NCI-H2171 treated with DMSO at 0.1 percent for 48 hours (cell line): ENCODE data around the gene TPRG1.

Experiments used
- DNase-seq: peaks from one replicate; lab custom pipeline; 2025; lab: John Stamatoyannopoulos, UW

The TPRG1 gene

GRCh38 chr3:189171707-189172106 lies at the start of gene TPRG1:
TSS of gene TPRG1 (plus strand) at chr3:189171971. CDS start at chr3:189207385, 35,414 bp downstream.
- DNase-seq: no peak

GRCh38 chr3:189122110-189122509 lies 49.7 kb upstream of the TPRG1 start:
- DNase-seq: no peak

- DNase-seq: no peak
Measured at GRCh38 chr3:189122526-189123205, 49.1 kb upstream of the TPRG1 start.

- no peak for DNase-seq
Measured at GRCh38 chr3:189123595-189124387, 48.0 kb upstream of the TPRG1 start.

GRCh38 chr3:189132231-189132671 lies 39.5 kb upstream of the TPRG1 start:
- DNase-seq: no peak

GRCh38 chr3:189132839-189133238 lies 38.9 kb upstream of the TPRG1 start:
- DNase-seq: no peak

- no peak for DNase-seq
Measured at GRCh38 chr3:189133768-189134167, 38.0 kb upstream of the TPRG1 start.

- no peak for DNase-seq
Measured at GRCh38 chr3:189137416-189137815, 34.4 kb upstream of the TPRG1 start.

GRCh38 chr3:189138901-189139610 lies 32.7 kb upstream of the TPRG1 start:
- no peak for DNase-seq

GRCh38 chr3:189139611-189139940 lies 32.2 kb upstream of the TPRG1 start:
- peak; percentile 98 for DNase-seq

GRCh38 chr3:189142527-189142926 lies 29.2 kb upstream of the TPRG1 start:
- DNase-seq: no peak

GRCh38 chr3:189143321-189143720 lies 28.4 kb upstream of the TPRG1 start:
- no peak for DNase-seq

GRCh38 chr3:189143771-189144170 lies 28.0 kb upstream of the TPRG1 start:
- no peak for DNase-seq

GRCh38 chr3:189144645-189145044 lies 27.1 kb upstream of the TPRG1 start:
- peak; percentile 56 for DNase-seq

- no peak for DNase-seq
Measured at GRCh38 chr3:189146848-189147247, 24.9 kb upstream of the TPRG1 start.

- peak; percentile 73 for DNase-seq
Measured at GRCh38 chr3:189148081-189148507, 23.7 kb upstream of the TPRG1 start.

- DNase-seq: no peak
Measured at GRCh38 chr3:189149203-189149602, 22.6 kb upstream of the TPRG1 start.

- no peak for DNase-seq
Measured at GRCh38 chr3:189157232-189158007, 14.4 kb upstream of the TPRG1 start.

- no peak for DNase-seq
Measured at GRCh38 chr3:189158034-189158433, 13.7 kb upstream of the TPRG1 start.

GRCh38 chr3:189160519-189161309 lies 11.1 kb upstream of the TPRG1 start:
- DNase-seq: no peak

GRCh38 chr3:189165092-189165612 lies 6.6 kb upstream of the TPRG1 start:
- DNase-seq: no peak
